HepG2 (cell line): ENCODE results near the gene DHX8. TPM values are rescaled to one million over a fixed set of nuclear protein-coding genes. Genes with fewer than 3 reads are reported as not detected.

Experiments used
- HOXA7 ChIP-seq: sonication (generic); formaldehyde crosslinking; IDR thresholded peaks from 2 replicates; pipeline ENCODE4 v1.8.1; 2022; ENCODE audit warnings: mild to moderate bottlenecking, missing genetic modification reagents, moderate library complexity
- PITX1 ChIP-seq: sonication (generic); formaldehyde crosslinking; IDR thresholded peaks from 2 replicates; pipeline ENCODE4 v1.5.1; 2020; ENCODE audit warnings: mild to moderate bottlenecking, missing genetic modification reagents
- ZNF501 ChIP-seq: sonication (generic); formaldehyde crosslinking; IDR thresholded peaks from 2 replicates; pipeline ENCODE4 v1.5.1; 2020; ENCODE audit warnings: mild to moderate bottlenecking, moderate library complexity, missing genetic modification reagents
- ZNF614 ChIP-seq: IDR thresholded peaks from 2 replicates; pipeline ENCODE4 v1.6.1; 2018; ENCODE audit warnings: missing biosample characterization, missing genetic modification reagents, inconsistent platforms, borderline replicate concordance
- ZSCAN21 ChIP-seq: sonication (generic); formaldehyde crosslinking; IDR thresholded peaks from 2 replicates; pipeline ENCODE4 v1.8.0; 2022; ENCODE audit warnings: mild to moderate bottlenecking, missing genetic modification reagents, moderate library complexity, borderline replicate concordance
- polyA plus RNA-seq, 8 experiments: library from polyadenylated mRNA; depleted of rRNA in 3 of 8; stranded (reverse) in 7 of 8; unstranded in 1 of 8; fragments of >200 nt; fragmentation: Illumina TruSeq in 4 of 8; extraction: Trizol in 4 of 8; gene quantifications; 2 replicates each; pipeline versions ENCODE4 v1.2.1 to v1.2.3, GENCODE V29; 2011 to 2016; ENCODE audit warnings: low read depth in 4 of 8, missing spikeins in 1 of 8, mixed read lengths in 1 of 8; ENCODE audit not compliant: insufficient read depth in 1 of 8
- total RNA-seq, 5 experiments: library from RNA; depleted of rRNA; stranded (reverse); fragments of >200 nt; fragmentation: Illumina TruSeq; extraction: Trizol; gene quantifications; 2 replicates each; pipeline ENCODE4 v1.2.3, GENCODE V29; 2016; ENCODE audit warnings: low read depth in 1 of 5
- TF ChIP-seq, protein P1 (sequence below): sonication (generic); formaldehyde crosslinking; IDR thresholded peaks from 2 replicates; pipeline ENCODE4; 2020; ENCODE audit warnings: missing genetic modification reagents, mild to moderate bottlenecking, borderline replicate concordance
- TF ChIP-seq, protein P2 (sequence below): sonication (generic); formaldehyde crosslinking; IDR thresholded peaks from 2 replicates; pipeline ENCODE4 v1.5.1; 2020; ENCODE audit warnings: mild to moderate bottlenecking, missing genetic modification reagents

DHX8 gene
- total and polyA plus RNA-seq, 2 of the 13 experiments (the other 11 are each of a cell fraction or from before 2014, with no cell fraction given), result 24.8 to 48.9 TPM

DNA sequence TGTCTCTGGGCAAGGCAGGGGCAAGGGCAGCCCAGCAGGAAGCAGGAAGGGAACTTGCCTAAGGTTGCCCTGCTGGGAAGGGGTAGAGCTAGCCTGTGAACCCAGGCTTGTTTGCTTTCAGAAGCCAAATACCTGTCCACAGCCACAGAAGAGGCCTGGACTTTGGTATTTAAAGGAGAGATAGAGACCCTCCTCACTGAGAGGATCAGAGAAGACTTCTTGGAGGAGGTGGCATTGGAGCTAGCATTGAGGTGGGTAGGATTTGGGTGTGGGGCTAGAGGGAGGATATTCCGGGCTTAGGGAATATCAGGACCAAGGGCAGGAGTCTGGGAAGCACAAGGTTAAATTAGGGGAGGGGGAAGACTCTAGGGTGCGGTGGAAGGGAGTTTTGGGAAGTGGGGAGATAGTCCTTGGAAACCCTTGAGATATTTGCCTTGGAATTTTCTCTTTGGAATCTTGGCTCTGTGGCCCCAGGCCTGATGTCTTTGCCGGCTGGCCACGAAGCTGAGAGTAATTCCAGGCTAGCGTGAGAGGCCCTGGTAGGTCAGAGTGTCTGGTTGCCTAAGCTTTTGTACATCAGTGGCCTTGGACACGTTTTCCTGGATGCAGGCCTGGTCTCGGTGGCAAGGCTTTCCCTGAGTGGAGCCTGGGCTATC is 75.5 kb downstream of the DHX8 start (continued):
- TF ChIP-seq, protein P1, sequence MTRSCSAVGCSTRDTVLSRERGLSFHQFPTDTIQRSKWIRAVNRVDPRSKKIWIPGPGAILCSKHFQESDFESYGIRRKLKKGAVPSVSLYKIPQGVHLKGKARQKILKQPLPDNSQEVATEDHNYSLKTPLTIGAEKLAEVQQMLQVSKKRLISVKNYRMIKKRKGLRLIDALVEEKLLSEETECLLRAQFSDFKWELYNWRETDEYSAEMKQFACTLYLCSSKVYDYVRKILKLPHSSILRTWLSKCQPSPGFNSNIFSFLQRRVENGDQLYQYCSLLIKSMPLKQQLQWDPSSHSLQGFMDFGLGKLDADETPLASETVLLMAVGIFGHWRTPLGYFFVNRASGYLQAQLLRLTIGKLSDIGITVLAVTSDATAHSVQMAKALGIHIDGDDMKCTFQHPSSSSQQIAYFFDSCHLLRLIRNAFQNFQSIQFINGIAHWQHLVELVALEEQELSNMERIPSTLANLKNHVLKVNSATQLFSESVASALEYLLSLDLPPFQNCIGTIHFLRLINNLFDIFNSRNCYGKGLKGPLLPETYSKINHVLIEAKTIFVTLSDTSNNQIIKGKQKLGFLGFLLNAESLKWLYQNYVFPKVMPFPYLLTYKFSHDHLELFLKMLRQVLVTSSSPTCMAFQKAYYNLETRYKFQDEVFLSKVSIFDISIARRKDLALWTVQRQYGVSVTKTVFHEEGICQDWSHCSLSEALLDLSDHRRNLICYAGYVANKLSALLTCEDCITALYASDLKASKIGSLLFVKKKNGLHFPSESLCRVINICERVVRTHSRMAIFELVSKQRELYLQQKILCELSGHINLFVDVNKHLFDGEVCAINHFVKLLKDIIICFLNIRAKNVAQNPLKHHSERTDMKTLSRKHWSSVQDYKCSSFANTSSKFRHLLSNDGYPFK (CRISPR knock-in tag), result no peak
- TF ChIP-seq ZNF614 (CRISPR knock-in tag) (no peak), HOXA7 (CRISPR knock-in tag) (no peak), PITX1 (CRISPR knock-in tag) (peak; percentile 58), ZNF501 (CRISPR knock-in tag) (peak; percentile 81), ZSCAN21 (CRISPR knock-in tag) (0 out of 2 replicates have a peak, but pooled peaks have one; percentile 11)
- TF ChIP-seq, protein P2, sequence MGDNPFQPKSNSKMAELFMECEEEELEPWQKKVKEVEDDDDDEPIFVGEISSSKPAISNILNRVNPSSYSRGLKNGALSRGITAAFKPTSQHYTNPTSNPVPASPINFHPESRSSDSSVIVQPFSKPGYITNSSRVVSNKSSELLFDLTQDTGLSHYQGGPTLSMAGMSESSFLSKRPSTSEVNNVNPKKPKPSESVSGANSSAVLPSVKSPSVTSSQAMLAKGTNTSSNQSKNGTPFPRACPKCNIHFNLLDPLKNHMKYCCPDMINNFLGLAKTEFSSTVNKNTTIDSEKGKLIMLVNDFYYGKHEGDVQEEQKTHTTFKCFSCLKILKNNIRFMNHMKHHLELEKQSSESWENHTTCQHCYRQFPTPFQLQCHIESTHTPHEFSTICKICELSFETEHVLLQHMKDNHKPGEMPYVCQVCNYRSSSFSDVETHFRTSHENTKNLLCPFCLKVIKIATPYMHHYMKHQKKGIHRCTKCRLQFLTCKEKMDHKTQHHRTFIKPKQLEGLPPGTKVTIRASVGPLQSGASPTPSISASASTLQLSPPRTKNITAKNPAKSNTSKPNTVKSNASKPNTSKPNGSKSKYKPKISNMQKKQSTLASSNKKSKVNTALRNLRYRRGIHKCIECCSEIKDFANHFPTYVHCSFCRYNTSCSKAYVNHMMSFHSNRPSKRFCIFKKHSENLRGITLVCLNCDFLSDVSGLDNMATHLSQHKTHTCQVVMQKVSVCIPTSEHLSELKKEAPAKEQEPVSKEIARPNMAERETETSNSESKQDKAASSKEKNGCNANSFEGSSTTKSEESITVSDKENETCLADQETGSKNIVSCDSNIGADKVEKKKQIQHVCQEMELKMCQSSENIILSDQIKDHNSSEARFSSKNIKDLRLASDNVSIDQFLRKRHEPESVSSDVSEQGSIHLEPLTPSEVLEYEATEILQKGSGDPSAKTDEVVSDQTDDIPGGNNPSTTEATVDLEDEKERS (CRISPR knock-in tag), result no peak
